Kidney tubule cell (primary cell): ENCODE measurements around the gene TRIP10.

ENCODE experiments used
- DNase-seq: peaks from one replicate; pipeline ENCODE4 v3.0.0-alpha.2; 2018; ENCODE audit warnings: low spot score

The TRIP10 gene

DNA sequence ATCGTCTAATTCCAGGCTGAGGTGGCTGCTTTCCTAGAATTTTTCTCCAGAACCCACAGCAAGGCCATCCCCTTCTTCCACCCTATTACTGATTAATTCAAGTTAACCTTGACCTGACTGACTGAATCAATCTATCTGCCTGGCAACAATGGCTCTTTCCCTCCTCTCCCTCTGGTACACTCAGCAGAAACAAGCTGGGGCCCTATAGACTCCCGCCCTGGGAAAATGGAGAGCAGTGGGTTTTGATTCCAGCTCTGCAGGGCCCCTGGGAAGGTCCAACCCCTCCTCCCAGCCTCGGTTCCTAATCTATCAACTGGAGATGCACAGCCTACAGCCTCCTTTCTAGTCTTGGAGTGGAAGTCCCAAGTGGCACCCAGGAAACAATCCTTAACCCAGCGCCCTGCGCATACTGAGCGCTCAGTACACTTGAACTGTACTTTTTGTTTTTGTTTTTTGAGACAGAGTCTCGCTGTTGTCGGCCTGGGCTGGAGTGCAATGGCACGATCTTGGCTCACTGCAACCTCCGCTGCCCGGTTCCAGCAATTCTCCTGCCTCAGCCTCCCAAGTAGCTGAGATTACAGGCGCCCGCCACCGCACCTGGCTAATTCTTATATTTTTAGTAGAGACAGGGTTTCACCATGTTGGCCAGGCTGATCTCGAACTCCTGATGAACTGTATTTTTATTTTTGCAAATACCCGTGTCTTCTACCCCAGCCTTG is 13.8 kb upstream of the TRIP10 start:
- DNase-seq: peak; percentile 67

DNA sequence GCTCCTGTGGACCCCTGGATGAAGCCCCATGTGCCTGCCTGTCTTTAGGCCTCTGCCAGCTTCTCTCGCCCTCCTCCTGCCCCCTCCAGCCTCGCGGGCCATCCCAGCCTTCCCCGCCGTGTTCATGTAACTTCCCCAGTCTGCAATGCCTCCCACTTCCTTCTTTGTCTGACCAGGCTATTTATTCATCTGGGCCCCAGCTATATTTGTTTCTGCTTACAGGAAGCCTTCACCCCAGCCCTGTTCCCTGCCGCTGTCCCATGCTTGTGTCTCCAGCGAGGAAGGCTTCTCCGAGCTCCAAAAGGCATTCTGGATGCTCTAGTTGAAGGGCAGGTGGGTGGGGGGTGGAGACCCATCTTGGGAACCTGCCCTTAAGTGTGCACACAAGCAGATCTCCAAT is 11.1 kb upstream of the TRIP10 start:
- no peak for DNase-seq

DNA sequence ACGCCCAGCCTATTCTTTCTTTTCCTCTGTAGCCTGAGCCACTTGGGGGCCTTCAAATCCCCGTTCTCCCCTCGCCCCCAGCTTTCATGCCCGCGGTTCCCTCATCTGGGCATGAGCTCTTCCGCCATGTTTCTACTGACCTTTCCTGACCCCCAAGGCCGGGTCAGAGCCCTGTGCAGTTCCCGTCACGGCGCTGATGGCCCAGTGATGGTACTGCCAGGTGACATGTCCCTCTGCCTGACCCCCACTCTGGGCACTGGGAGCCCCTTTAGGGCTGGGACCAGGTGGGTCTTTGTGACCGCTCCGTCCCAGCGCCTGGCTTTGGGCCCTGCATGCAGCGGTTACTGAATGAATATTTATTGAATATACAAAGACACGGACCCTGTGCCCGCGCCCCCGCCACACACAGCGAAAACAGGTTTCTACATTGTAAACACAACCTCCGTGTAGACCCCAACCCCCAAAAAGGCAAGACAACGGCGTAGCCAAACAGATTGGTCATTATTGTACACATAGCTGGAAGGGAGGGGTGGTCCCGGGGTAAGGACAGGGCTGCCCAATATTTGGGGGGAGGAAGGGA is 9.8 kb upstream of the TRIP10 start:
- no peak for DNase-seq

DNA sequence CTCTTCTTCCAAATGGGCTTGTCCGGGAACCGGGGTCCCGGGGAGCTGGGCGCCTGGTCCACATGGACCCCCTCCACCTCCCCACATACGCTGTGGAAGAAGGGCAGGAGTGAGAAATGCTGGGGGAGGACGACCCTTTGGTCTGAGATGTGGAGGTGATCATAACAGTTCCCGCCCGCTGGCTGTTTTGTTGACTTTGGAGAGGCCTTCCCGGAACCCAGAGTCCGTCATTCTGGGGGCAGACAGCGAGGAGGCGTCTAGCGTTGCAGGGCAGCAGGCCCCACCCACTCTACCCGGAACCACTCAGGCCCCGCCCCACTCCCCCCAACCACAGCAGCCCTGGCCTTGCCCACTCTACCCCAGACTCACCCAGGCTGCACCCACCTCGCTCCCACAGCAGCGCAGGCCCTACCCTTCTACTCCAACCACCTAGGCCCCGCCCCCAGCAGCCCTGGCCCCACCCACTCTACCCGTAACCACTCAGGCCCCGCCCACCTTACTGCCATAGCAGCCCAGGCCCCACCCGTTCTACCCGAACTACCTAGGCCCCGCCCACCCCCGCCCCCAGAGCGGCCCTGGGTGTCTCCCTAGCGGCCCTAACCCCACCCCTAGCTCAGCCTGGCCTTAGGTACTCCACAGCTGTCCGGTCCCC is 9.2 kb upstream of the TRIP10 start:
- no peak for DNase-seq

DNA sequence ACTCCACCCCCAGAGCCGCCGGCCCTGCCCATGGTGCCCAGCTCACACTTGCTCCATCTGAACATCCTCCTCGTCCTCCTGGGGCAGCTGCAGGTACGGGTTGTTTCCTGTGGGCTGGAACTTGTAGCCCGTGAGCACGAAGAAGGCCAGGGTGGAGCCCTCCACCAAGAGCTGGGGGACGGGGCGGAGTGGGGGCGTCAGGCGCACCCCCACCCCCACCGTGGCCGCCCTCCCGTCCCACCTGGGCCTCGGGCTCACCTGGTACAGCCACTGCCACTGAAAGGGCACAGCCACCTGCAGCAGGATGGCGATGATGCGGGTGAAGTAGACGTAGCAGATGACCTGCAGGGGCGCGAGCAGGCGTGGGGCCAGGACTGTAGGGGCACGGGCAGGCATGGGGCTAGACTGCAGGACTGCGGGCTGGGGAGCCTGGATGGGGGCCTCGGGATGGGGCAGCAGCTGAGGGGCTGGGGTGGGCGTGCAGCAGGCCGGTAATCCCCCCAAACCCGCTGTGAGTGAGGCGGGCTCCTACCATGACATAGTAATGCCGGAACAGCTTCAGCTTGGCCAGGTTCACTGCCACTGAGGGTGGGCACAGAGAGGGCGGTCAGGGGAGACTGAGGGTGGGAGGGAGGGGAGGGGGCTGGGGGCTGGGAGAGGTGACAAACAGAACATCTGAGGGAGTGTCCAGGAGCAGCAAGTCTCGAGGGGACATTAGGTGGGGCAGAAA is 8.4 kb upstream of the TRIP10 start:
- no peak for DNase-seq

DNA sequence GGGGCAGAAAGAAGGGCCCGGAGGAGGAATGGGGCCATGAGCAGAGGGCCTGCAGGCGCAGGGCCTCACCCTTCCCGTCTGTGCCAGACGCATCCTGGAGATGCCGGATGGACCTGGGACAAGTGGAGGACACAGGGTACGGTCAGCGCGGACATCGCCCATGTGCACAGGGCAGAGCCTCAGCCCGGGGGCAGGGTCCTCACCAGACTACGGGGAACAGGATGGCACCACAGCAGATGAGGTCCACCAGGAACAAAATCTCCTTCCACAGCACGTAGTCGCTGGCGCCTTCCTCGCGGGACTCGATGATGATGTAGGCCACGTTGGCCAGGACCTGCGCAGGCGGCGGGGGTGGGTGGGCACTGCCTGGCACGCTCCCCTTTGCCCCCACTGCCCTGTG is 7.7 kb upstream of the TRIP10 start:
- no peak for DNase-seq

DNA sequence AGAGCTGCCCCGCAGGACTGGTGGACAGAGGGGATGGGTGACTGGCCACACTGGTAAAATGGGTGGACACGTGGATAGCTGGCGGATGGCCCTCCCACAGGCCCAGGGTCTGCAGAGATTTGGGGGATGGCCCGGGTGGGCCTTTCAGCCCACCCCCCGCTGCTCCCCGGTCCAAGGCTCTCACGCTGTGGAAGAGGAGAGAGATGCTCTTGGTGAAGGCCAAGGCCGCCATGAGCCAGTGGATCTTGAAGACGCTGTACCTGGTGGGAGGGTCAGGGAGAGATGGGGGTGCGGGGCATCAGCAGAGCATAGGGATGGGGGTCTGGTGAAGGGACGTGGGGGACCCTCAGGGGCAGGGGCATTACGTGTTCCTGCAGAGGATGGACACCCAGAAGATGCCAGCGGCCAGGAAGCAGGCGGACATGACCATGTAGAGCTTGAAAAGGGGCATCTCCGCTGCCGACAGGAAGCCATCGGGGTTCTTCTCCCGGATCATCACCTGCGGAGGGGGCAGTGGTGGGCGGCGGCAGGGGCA is 6.6 kb upstream of the TRIP10 start:
- DNase-seq: no peak

DNA sequence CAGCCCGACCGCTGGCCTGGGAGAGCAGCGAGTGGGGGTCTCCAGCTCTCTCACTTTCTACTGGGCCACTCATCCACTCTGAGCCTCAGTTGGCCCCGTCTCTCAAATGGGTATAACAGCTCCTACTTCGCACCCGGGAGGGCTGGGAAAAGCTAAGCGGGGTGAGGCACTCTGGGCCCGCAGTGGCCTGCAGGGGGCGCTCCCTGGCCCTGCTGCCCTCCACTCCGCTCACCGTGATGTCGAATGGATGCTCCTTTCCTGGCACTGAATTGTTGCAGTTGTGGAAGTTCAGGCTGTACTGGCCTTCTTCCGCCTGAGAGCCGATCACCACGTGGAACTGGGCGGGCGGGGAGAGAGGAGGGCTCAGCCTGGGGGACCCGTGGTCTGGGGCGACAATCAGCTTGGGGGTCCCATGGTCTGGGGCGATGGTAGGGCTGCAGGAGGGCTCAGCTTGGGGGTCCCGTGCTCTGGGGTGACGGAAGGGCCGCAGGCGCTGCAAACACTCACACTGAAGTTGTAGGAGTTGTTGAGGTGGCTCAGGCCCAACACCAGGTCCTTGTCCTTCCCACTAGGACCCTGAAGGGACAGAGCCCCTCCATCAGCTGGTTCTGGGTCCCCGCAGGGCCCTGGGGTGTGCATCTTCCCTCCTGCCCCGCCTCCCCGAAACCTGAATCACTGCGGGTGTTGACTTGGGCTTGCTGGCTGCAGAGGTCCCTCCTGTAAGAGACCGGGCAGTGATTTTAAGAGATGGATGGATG is 6.0 kb upstream of the TRIP10 start:
- no peak for DNase-seq

DNA sequence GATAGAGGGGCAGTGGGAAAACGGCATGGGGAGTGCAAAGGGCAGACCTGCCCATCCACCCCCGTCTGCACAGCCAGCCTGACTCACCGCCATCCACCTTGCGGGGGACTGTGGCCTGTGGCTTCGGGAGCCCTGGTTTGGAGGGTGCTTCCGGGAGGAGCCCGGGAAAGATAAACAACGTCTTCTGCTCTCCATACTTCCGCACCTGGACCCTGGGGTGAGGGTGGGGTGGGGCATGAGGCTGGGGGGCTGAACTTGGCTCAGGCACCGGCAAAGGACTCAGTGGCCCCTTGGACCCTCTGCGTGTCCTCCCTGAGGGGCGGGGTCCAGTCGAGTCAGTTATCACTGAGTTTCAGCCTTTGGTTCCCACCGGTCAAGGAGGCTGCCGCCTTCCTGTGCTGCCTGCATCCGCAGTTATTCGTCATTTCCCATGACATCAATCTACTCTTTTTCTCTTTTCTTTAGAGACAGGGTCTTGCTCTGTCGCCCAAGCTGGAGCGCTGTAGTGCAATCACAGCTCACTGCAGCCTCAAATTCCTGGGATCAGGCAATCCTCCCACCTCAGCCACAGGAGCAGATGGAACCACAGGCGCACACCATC is 5.3 kb upstream of the TRIP10 start:
- no peak for DNase-seq

DNA sequence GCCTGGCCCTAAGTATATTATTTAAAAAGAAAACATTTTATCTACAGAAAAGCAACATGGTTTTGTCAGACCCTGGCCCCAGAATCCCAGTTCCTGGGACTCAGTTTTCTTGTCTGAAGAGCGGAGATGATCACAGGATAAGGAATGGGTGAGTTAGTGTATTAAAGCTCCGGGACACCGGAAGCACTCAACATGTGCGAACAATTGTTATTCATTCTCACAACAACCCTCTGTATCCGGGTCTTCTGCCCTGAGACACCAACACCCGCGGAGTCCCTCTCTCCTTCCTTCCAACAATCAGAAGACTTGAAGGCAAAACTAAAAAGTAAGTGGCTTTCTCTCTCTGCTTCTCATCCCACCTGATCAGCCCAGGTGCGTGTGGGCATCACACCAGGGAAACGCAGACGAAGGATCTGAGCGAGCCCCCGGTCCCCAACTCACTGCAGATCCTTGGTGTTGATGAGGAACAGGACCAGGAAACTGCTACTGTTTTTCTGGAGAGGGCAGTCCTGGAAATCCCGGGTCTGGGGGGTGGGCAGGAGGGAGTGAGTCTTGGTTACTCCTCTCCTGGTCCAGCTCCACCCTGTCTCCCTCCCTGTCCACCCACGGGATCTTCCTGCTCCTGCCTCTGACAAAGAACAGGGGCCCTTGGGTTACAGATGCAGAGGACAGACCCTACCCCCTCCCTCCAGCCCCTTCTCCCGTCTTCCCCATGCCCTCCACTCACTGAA is 4.1 kb upstream of the TRIP10 start:
- peak; percentile 33 for DNase-seq

DNA sequence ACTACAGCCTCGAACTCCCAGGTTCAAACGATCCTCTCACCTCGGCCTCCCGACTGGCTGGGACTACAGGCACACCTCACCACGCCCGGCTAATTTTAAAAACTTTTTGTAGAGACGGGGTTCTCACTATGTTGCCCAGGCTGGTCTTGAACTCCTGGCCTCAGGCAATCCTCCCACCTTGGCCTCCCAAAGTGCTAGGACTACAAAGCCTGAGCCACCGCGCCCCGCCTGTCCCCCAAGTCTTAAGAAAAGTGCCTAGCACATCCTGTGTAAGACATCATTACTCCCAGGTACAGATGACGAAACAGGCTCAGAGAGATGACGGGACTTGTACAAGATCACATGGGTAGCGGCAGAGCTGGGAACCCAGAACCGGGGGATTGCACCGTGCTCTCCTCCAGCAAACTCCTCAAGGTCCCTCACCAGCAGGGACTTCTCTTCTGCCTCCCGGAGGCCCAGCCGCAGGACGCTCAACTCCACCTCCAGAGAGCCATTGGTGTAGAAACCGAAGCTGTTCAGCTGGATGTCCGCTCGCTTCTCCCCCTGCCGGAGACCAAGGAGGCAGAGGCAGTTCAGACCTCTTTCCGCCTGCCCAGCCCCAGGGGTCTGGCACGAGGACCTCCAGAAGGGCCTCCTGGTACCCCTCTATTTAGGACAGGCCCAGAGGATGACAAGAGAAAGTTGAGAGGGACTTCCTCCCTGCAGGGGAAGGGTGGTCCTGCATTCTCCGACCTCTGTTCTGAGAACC is 3.1 kb upstream of the TRIP10 start:
- DNase-seq: peak; percentile 88

DNA sequence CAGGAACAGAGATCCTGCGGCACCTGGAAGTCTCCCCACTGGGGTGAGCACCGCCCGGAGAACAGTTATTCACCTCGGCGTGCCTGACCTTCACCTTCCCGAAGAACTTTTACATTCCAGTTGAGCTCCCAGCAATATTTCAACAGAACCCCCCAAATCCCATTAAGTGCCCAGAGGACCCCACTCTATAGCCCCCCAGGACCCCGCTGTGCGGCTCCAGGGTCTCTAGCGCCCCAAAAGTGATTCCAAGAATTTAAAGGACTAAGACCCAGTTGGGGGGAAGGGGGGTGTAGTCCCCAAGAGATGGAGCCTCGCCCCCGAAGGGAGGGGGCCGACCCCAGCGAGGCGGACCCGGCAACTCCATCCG is 2.6 kb upstream of the TRIP10 start:
- no peak for DNase-seq

DNA sequence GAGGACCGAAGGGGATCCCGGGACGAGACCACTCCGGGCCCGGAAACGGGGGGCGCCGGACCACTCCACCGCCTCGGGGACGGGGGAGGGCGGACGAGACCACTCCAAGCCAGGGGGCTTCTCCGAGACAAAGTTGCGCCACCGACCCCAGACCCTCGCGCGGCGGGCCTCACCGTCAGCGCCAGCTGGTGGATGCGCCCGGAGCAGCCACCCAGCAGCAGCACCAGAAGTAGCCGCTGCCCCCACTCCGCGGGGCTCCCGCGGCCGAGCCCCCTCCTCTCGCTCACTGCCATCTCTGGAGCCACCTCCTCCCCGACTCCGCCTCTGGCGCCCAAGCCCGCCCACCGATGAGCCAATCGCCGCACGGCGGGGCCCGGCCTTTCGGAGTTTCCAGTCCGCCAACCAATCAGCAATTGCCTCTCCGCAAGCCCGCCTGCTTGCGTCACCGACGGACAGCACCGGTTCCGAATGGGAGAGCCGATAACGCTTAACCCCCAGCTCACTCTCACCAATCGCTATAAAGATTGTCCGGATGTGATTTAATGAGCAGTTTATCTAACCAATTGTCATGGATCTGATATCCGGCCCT is 2.1 kb upstream of the TRIP10 start, which contains the start of gene GPR108:
GPR108 (minus strand) TSS at position 297 of the 589 bp plus-strand sequence; CDS start at position 293, 4 bp downstream.
- peak; percentile 100 for DNase-seq

DNA sequence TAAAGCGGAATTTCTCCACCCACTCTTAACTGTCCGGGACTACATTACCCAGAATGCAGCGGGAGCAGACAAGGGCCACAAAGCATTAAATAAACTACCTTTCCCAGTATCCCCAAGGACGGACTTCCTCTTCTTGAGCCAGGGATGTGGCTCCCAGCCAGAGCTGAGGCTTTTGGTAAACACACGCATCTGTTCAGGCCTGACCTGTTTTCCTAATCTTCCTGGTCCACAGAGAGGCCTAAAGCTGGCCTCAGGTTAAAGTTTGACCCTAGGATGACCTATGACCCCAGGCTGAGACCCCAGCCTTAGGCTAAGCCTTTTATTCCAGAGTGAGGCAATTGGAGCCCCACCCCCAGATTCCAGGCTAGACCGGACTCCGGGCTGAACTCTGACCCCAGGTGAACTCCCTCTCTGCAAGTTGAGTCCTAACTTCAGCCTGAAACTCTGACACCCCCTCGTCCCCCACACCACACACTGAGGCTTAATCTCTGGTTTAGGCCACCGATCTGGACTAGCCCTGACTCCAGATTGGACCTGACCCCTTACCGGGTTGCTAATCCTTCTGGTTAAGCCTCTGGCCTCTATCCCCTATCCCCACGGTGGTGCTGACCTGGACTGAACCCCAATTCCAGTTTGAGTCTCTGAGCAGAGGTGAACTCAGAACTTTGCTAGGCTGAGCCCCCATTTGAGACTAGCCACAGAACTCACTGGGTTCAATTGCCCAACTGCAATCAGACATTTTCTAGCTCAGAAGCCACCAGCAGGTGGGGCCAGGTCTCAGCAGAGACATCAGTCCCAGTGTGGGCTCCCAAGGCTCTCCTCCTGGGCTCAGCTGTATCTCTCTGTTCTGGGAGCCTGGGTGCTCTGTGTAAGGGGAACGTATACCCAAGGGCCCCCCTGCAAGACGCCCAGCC is 1.4 kb upstream of the TRIP10 start:
- DNase-seq: peak; percentile 87

DNA sequence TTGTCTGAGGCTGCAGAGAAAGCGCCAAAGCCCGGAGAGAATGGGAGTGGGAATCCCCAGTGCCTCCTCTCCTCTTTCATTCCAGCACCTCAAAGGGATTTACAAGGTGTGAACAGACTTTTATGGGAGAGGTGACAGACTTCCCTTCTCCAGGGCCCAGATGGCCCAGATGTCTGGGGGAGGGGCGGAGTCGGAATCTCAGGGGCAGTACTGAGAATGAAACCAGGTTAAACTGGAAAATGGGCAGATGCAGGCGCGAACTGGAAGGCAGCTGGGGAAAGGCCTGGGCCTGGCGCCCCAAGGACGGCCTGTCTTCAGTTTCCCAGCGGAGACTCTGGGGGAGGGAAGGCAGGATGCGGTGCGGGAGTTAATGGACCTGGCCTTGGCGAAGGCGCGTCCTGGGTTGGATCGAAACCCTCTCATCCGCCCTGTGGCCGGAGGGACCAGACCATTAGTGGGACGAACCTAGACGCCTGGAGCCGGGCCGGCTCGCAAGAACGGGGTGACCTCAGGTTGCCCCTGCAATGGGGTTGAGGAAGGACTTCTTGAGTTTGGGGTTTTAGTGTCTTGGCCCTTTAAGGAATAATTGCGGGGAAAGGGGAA is 592 bp upstream of the TRIP10 start:
- no peak for DNase-seq

DNA sequence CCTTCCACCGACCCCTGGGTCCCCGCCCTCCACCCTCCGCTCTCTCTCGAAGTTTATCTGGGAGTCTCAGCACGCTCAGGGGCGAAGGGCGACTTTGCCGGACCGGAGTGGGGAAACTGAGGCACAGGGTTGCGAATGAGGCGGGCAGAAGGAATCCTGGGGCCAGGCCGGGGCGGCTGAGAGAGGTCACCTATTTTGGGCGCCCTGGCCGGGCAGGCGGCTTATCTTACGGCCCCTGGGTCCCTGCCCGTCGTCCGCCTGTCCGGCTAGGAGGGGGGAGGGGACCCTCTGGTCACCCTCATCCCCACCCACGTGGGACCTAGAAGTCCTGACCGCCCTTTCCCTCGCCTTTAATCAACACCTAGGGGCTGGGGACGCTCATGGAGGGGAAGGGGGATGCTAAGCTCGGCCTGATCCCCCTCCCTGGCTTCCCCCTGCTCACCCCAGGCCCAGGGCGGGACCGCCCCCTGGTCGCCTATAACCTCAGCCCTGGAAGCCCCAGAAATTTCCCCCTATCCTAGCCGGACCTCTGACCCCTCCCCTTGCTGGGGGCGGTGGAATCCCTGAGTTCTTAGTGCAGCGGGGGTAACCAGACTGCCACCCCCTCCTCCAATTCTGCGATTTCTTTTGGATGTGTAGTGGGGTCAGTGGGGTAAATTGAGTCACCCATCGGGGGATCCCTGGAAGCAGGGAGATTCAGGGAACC is 556 bp downstream of the TRIP10 start:
- no peak for DNase-seq

DNA sequence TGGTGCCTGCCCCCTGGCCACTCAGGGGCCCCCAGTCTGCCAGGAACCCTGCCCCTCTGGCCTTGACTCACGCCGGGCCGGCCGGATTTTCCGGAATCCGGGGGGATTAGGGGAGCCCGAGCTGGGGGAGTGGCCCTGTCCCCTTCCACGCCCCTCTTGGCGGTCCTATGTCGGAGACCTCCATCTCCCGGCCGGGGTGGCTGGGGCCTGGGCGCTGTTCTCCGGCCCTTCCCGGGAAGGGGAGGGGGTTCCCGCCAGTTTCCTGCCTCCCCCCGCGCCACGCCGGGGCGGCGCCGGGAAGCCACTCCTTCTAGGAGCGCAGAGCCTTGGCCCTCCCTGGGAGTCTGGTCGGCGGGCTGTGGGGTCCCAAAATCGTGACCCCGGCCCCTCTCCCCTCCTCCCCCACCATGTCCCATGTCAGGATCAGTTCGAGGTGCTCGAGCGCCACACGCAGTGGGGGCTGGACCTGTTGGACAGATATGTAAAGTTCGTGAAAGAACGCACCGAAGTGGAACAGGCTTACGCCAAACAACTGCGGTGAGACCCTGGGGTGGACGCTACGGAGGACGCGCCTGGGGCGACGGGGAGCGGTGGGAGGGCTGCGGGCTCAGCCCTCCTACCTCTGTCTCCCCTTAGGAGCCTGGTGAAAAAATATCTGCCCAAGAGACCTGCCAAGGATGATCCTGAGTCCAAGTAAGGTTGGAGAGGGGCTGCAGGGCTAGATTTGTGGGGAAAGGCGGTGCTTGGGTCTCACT is 1.3 kb downstream of the TRIP10 start:
- peak; percentile 40 for DNase-seq
